Glomerular visceral epithelial cell (primary cell): ENCODE measurements around the gene TBC1D13.
"Not testable (repeated sequence)": the region's sequence is repeated elsewhere in the genome, so short reads cannot be mapped to it uniquely, and the experiment has no call there.

Experiments
- DNase-seq: peaks from one replicate; pipeline ENCODE4 v3.0.0-alpha.2; 2016; ENCODE audit errors: extremely low spot score

TBC1D13 gene

DNA sequence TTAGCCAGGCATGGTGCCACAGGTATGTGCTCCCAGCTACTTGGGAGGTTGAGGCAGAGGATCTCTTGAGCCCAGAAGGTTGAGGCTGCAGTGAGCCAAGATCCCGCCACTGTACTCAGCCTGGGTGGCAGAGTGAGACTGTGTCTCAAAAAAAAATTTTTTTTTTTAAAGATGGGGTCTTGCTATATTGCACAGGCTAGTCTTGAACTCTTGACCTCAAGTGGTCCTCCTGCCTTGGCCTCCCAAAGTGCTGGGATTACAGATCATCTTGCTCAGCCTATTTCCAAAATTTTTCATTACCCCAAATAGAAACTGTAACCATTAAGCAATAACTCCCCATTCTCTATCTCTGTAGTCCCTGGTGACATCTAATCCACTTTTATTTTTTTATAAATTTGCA, 4.4 kb upstream of the TBC1D13 start:
- DNase-seq, result no peak

DNA sequence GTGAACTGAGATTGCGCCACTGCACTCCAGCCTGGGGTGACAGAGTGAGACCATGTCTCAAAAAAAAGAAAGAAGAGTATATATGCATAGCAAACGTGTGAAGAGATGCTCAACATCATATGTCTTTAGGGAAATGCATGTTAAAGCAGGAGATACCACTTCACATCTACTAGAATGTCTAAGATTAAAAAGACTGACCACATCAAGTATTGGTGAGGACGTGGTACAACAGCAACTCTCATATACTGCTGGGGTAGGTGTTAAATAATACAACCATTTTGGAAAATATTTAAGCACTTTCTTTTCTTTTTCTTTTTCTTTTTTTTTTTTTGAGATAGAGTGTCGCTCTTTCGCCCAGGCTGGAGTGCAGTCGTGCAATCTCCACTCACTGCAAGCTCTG, 1.6 kb upstream of the TBC1D13 start:
- DNase-seq, result no peak

DNA sequence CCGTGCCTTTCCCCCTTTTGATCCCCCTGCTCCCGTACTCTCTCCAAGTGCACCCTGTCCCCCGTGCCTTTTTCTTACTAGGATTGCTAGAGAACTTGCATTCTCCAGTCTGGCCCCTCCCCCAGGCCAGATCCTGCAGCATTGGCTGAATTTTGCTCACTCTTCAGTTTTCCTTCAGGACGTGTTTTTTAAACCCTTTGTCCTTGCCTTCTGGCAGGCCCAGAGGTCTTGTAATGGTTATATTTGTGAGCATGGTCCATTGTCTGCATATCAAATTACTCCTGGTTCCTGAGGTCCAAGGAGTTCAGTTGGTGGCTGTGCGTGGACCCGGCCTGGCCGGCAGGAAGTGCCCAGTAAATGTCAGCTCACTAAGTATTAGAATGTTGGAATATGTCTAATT, 606 bp downstream of the TBC1D13 start:
- DNase-seq, result no peak

DNA sequence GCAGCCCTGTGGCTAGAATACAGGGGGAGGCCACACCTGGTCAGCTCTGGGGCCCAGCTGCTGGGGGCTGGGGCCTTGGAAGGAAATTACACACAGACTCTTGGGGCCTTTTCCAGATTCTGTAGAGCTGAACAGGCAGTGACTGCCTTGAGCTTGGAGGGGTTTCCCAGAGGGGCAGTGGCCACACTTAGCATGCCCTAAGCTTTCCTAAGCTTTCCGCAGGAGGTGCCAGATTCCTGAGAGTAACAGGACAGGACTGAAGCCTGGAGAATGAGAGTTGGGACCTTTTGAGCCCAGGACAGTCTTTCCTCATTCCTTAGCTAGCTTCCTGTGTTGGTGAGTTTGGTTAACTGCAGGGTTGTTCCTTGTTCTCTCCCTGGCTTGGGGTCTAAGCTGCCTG, 1.4 kb downstream of the TBC1D13 start:
- no peak for DNase-seq

DNA sequence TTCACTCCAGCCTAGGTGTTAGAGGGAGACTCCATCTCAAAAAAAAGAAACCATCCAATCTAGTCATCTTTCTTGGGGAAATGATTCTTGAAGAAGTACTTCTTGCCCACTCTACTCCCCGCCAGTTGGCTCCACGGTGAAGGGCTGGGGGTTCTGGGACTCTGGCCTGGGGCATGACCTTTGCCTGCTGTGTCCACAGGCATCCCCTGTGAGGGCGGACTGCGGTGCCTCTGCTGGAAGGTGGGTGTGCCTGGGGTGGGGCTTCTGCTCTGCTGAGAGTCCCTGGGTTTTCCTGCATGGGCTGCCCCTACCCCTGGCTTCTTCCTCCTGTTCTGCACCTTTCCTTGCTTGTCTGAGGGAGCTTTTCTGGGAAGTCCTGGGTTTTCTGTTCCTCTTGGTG, 3.5 kb downstream of the TBC1D13 start:
- no peak for DNase-seq

DNA sequence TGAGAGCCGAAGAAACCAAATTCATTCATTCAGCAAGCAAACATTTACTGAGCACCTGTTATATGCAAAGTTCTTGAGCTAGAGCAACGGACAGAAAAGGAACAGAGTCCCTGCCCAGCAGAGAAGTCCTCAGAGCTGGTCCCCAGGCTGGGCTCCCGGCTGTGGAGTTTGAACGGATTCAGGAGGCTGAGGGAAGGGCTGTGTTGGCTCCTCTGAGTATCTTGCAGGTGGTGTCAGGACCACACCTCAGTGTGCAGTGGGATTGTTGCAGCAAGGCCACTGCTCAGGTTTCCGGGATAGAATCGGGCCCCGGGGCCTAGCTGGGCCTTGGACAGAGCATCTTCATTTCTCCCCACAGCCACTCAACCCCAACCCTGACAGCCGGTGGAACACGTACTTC, 5.1 kb downstream of the TBC1D13 start:
- DNase-seq, result no peak

DNA sequence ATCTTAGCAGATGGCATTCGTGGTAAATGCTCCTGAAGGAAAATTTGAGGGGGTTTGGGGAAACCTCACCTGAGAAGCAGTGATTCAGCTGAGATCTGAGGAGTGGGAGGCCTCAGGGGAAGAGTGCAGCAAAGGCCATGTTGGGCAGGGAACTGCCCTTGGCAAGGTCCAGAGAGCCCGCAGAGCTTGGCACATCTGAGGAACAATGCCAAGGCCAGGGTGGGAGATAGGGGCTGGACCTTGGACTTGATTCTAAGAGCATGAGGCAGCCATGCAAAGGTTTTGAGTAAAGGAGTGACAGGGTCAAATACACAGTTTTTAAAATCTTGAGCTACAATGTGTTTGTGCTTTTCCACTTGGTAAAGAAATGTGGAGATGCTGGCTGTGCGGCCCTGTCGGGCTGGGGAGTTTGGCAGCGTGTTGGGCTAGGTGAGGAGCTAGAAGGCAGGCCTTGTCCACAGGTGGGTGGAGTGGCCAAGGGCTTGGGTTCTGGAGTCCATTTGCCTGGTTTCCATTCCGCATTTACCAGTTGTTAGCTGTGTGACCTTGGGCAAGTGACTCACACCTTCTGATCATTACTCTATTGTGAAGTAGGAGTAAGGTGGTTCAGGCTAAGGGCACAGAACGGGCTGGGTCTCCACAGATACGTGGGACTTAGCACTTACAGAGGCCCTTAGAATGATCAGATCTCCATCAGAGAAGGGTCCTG, 6.1 kb downstream of the TBC1D13 start:
- no peak for DNase-seq

DNA sequence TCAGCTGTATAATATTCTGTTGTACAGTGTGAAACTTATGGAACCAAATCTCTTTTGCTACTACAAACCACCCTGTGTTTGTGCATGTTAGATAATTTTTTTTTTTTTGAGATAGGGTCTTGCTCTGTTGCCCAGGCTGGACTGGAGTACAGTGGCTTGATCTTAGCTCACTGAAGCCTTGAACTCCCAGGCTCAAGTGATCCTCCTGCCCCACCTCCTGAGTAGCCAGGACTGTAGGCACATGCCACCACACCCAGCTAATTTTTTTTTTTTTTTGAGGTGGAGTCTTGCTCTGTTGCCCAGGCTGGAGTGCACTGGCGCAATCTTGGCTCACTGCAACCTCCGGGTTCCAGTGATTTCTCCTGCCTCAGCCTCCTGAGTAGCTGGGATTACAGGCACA, 7.9 kb downstream of the TBC1D13 start:
- not testable (repeated sequence) for DNase-seq

DNA sequence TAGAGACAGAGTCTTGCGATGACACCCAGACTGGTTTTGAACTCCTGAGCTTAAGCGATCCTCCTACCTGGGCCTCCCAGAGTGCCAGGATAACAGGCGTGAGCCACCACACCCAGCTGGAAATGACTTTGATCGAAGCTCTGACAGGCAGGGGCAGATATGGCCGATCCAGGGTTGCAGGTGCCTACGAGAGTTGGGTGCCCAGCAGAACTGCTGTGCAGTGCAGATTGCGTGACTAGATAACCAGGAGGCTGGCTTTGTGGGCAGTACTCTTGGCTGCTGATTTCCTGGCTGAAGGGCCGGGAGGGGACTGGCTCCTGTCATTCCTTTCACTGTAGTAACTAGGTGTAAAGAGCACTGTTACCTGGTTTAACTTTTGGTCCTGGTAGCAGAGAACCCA, 11.8 kb downstream of the TBC1D13 start:
- no peak for DNase-seq

DNA sequence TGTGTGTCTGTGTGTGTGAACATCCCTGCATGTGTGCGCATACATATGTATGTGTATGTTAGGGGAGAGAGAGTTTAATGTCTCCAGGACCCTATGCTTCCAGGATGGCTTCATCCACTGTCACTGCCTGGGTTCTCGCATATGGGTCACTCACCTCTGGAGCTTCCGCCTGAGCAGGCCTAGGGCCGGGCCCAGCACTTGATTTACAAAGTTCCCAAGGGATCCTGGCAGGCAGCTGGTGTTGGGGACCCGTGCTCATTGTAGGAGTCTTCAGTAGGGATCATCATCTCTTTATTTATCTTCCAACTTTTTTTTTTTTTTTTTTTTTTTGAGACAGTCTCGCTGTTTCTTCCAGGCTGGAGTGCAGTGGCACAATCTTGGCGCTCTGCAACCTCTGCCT, 13.0 kb downstream of the TBC1D13 start:
- DNase-seq, result no peak

DNA sequence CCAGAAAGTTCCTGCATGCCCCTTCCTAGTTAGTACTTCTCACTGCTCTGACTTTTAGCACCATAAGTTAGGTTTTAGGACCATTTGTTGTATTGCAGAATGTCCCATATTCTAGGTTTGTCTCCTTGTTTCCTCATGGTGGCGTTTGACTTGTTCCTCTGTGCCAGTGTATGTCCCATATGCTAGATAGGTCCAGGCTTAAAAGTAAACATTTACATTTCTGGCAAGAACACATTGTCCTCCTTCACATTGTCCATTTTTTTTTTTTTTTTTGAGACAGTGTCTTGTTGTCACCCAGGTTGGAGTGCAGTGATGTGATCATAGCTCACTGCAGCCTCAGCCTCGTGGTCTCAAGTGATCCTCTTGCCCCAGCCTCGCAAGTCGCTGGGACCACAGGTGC, 15.4 kb downstream of the TBC1D13 start:
- no peak for DNase-seq

DNA sequence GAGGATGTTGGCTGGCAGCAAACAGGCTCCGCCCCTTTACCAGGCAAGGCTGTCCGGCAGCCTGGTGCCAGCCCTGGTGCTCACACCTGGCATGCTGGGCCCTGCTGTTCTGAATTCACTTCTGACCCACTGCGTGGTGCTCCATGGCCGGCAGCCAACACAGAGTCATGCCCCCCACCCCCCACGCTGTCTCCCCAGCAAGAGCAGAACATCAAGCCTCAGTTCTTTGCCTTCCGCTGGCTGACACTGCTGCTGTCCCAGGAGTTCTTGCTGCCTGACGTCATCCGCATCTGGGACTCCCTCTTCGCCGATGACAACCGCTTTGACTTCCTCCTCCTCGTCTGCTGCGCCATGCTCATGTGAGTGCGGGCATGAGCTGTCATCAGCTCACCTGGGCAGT, 18.6 kb downstream of the TBC1D13 start:
- no peak for DNase-seq

DNA sequence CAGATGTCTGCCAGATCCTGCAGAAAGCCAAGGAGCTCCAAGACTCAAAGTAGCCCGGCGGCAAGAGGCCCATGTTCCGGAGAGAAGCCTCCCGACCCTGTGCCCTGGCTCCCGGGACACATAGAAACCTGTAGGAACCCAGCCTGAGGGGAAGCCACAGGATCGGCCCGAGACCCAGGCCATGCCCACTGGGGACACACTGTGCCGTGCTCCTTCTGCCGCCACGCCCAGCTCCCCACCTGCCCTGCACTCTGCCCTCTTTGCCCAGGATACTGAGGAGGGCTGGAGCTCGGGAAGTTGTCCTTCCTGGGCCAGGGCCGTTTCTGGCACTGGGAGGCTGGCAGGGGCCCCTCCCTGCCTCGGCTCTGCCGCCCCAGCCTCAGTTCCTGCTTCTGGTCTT, 20.8 kb downstream of the TBC1D13 start:
- no peak for DNase-seq

DNA sequence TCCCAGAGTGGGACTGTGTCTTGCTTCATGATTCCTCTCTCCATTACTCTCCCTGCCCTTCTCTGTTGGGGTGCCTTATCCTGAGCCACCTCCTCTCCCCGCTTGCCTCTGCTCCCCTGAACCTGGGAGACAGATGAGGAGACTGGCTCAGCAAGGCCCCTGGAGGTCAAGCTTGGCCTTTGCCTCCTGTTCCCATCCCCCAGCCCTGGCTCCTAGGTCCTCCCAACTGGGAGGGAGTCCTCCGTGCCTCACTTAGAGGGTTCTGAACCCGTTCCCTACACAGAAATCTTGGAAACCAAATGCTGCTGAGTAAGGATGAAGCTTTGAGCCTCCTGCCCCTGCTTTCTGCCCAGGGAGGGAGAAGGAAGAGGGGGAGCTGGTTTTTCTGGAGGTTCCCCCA, 21.5 kb downstream of the TBC1D13 start:
- no peak for DNase-seq

DNA sequence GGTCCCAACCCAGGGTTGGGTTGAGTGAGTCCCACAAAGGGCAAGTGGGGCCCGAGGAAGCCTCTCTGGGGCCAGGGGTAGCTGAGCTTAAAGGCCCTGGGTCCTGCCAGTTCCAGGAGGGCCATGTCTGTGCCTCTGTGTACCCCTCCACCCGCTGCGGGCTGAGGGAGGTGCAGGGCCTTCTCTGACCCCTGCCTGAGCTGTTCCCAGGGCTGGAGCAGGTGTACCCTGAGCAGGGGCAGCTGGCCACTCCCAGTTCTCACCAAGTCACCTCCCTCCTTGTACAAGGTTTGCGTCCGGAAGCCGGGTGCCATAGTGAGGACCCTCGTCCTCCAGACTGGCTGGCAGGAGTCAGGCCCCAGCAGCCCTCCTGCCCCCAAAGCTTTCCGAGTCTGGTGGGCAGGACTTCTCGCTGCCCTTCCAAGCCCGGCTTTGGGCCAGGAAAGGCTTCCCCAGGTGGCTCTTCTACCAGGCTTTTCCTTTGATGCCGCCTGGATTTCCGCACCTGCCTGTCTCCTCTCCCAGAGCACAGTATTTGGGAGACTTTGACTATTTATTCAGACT, 22.1 kb downstream of the TBC1D13 start:
- no peak for DNase-seq

DNA sequence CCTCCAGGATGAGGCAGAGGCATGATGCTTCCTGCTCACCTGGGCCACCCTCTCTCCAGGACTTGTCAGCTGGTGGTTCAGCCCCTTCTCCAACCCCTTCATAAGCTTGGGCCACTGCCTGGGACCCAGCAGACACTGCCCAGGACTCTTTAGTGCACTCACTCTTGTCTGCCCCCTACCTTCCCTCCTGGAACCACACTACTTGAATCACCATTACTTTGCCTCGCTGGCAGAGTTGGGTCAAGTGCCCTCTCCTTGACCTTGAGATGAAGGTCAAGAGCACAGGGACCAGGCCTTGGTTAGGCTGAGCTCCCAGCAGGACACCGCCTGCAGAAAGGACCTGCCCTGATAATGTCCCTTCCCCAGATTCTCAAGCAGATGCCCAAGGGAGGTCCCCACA, 22.8 kb downstream of the TBC1D13 start:
- DNase-seq, result no peak

DNA sequence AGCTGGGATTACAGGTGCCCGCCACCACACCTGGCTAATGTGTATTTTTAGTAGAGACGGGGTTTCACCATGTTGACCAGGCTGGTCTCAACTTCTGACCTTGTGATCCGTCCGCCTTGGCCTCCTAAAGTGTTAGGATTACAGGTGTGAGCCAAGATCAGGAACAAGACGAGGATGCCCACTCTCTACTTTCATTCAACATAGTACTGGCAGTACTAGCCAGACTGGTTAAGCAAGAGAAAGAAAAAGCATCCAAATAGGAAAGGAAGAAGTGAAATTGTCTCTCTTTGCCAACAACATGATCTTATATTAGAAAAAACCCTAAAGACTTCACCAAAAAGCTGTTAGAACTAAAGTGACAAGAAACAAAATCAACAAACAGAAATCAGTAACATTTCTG, 23.8 kb downstream of the TBC1D13 start:
- no peak for DNase-seq

DNA sequence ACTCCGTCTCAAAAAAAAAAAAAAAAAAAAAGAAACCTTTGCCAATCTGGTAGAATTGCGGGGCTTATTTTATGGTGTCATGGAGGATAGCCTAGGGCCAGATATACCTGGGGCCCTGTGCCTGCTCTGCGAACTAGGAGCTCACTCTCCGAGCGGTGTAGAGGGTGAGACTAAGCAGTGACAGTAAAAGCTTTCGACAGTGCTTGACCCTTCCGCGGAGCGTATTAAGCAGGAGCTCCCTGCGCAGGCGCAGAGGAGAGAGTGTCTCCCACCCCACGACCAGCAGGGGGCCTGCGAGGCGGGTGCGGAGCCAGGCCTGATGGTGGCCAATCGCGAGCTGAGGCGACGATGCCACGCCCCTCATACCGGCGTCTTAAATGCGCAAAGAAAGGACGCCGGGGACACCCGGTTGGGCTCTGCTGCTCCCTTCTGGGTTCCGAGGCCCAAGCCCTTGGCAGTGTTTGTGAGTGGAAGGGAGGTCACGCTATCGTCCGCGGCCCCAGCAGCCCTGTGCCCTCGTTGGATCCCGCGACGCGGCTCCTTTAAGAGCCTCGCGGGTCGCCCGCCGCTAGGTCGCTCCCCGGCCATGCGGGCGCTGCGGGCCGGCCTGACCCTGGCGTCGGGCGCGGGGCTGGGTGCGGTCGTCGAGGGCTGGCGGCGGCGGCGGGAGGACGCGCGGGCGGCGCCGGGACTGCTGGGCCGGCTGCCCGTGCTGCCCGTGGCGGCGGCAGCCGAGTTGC, 31.2 kb downstream of the TBC1D13 start, which contains the start of gene ENDOG:
TSS of gene ENDOG (plus strand) at position 402 of the 740 bp plus-strand sequence. CDS start at position 587, 185 bp downstream.
- peak; percentile 97 for DNase-seq

DNA sequence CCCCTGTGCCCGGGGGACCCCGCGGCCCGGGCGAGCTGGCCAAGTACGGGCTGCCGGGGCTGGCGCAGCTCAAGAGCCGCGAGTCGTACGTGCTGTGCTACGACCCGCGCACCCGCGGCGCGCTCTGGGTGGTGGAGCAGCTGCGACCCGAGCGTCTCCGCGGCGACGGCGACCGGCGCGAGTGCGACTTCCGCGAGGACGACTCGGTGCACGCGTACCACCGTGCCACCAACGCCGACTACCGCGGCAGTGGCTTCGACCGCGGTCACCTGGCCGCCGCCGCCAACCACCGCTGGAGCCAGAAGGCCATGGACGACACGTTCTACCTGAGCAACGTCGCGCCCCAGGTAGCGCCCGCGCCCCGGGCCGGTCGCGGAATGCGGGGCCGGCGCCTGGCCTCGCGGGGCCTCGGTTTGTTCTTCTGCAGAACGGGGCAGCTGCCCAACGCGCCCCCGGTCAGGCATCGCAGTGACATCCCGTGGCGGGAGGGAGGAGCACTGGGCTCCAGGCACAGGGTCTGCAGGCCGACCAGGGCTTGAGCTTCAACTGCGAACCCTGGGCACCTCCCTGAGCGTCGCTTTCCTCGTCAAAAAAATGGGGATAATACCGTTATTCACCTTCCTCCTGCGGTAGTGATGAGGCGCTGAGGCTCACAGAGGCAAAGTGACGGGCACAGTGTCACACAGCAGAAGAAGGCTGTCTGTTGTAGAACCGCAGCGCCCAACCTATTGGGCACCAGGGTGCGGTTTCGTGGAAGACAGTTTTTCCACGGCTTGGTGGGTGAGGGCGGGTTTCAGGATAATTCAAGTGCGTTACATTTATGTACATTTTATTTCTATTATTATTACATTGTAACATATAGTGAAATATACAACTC, 32.0 kb downstream of the TBC1D13 start:
- DNase-seq, result peak; percentile 15

DNA sequence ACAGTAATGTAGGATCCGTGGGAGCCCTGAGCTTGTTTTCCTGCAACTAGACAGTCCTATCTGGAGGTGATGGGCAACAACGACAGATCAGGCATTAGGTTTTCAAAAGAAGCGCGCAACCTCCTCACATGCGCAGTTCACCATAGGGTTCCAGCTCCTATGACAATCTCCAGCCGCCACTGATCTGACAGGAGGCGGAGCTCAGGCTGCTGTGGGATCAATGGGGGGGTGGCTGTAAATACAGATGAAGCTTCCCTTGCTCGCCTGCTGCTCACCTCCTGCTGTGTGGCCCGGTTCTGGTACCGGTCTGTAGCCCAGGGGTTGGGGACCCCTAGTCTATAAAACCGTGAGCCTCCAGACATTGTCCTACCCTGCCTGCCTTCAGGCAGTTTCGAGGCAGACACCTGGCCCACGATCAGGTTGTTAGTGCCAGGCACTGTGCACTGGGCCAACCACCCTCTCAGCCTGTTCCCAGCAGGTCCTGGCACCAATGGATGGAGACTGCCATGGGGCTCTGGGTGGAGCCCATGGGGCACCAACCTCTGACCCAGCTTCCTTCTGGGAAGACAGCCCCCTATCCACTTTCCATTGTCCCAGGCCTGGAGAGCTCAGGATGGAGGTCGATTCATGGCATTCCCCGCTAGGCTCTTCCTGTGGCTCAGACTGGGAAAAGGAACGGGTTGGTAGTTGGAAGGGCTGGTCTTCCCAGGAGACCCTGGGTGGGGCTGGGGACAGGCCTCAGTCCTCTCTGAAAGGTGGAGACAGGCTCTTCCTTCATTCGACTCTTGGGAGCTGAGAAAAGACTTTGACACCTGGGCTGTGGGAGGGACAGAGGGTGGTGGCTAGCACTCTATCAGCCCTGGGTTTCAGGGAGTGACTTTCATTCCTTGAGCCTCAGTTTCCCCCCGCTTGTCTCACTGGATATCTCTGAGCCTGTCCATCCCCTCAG, 32.9 kb downstream of the TBC1D13 start:
- no peak for DNase-seq
